ENCODE data around the gene AARS2. TPM values are rescaled to one million over a fixed set of nuclear protein-coding genes. Genes with fewer than 3 reads are reported as not detected.

AARS2 gene
- total and polyA plus RNA-seq, 2 of the 4 experiments (the other 2 are of a cell fraction), result 9.1 to 10.4 TPM

DNA sequence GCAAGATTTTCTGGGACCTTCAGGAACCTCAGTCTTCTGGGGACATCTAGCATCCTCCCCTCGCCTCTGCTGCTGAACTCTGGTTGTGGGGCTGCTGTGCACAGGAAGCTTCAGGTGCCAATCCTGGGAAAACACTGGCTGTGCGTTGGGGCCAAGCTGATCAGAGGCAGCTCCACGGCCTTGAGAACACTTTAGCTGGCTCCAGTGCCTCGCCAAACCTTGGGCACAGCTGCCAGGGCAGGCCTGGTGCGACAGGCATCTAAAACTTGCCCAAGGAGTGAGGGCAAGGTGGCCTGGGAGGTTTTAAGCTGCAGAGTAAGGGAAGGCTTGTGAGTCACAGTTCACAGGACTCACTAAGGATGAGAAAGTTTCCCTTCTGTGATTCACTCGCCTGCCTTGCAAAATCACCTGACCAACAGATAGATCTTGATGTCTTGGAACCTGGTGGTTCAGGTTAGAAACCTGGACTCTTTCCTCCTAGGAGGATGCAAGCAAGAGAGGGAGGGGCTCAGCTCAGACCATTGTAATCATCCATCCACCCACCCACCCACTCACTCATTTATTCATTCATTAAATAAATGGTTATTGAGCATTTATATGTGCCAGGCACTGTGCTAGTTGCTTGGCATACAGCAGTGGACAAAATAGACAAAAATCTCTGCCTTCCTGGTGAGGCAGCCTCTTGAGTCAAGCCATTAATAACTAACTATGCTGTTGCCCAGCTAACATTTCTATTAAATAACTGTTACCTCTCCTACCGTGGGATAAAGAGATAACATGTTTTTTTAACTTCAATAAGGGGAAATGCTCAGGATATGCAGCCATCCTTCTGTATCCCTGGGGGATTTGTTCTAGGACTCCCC, 26.8 kb upstream of the AARS2 start:
- Histone ChIP-seq H3K23ac (ENCODE audit: low read depth, low read length) (no peak overlapping the region), H3K9me3 (ENCODE audit: control insufficient read depth, insufficient read depth, low read length) (no peaks in the 10 kb centered on the region), H2BK15ac (ENCODE audit: low read depth, low read length) (no peak overlapping the region), H4K8ac (ENCODE audit: low read depth in 2 of 2, low read length in 2 of 2) (no peak overlapping the region), H4K91ac (ENCODE audit: insufficient read depth, low read depth, low read length) (no peak overlapping the region), H2BK20ac (ENCODE audit: low read depth, low read length) (no peak overlapping the region), H3K9ac (ENCODE audit: low read depth, low read length) (no peak overlapping the region), H2AFZ (replicated peaks; ENCODE audit: low read length, poor library complexity) (no peak overlapping the region), H2AK9ac (replicated peaks; ENCODE audit: low read depth, low read length, poor library complexity) (no peak overlapping the region), H3K27me3 (ENCODE audit: control insufficient read depth, insufficient read depth, low read length) (peaks cover 53% of the 10 kb centered on the region), H3K36me3 (ENCODE audit: control insufficient read depth, insufficient read depth, low read length) (no peaks in the 10 kb centered on the region), H3K27ac (ENCODE audit: insufficient read depth, low read length) (no peak overlapping the region), H3K4ac (ENCODE audit: low read depth, low read length) (no peak overlapping the region), H4K5ac (ENCODE audit: low read depth, low read length) (no peak overlapping the region), H2BK120ac (ENCODE audit: low read depth, low read length) (no peak overlapping the region), H3K14ac (replicated peaks; ENCODE audit: low read depth, low read length) (no peak overlapping the region), H3K79me1 (ENCODE audit: low read depth in 1 of 2, low read length in 2 of 2) (no peaks in the 10 kb centered on the region), H2AK5ac (ENCODE audit: low read depth, low read length) (no peak overlapping the region), H3K4me2 (ENCODE audit: low read depth, low read length) (no peak overlapping the region), H3K4me3 (ENCODE audit: insufficient read depth, low read depth, low read length) (no peak overlapping the region), H3K18ac (ENCODE audit: low read depth, low read length) (no peak overlapping the region), H3K4me1 (ENCODE audit: control insufficient read depth, insufficient read depth, low read length) (no peaks in the 10 kb centered on the region), H3K56ac (ENCODE audit: extremely low read depth, insufficient read depth, low read length) (no peak overlapping the region), H4K20me1 (ENCODE audit: insufficient read depth, low read length) (no peaks in the 10 kb centered on the region), H2BK5ac (ENCODE audit: low read depth, low read length, poor library complexity, severe bottlenecking) (no peak overlapping the region), H3K9me1 (ENCODE audit: insufficient read depth, low read length) (no peaks in the 10 kb centered on the region)
- DNase-seq (peak; percentile 67), ATAC-seq (ENCODE audit: low read depth) (no peak)
- CTCF ChIA-PET, result no interaction called here
- 35% methylated on average over 3 of the region's 7 CpGs; no CpG with 5 or more reads in 1 of the 2 experiments for WGBS, 2 experiments (ENCODE audit: extremely low coverage in 2 of 2, insufficient read length in 1 of 2)
- intact Hi-C loops (cut with micrococcal nuclease), result no loop called here
- in situ Hi-C loops (cut with MboI; ENCODE audit: low sequenced_read_pairs), result loop anchor here (5.0 to 10.0 kb wide), 2 partner anchors 58 to 175 kb away; no protein-coding TSS in a partner anchor
- no TSS peak for BruUV-seq (replicated peaks)
- POLR2A ChIA-PET (ENCODE audit: unreplicated experiment), result no interaction called here
- dilution Hi-C loops (cut with HindIII; ENCODE audit: low sequenced_read_pairs, unreplicated experiment), result no loop called here
- TF ChIP-seq RFX5 (IDR thresholded peaks at IDR 0.05; ENCODE audit: low read depth, low read length) (no peak), BHLHE40 (IDR thresholded peaks at IDR 0.05; ENCODE audit: low read depth, low read length) (0 out of 2 replicates have a peak, but pooled peaks have one; percentile 4)

Measured in IMR-90 (cell line).